ENCODE results near the gene COPS9.

The COPS9 gene

GRCh38 chr2:240127911-240128607 is 8.0 kb downstream of the COPS9 start:
- H3K4me3 ChIP-seq (ENCODE audit: control insufficient read depth, low read depth, low read length) = no peak overlapping the region
- TF ChIP-seq CTCF (conservative IDR thresholded peaks at IDR 0.05; ENCODE audit: control insufficient read depth, insufficient read depth, low read depth, low read length) = no peak
- no peak for DNase-seq (ENCODE audit: low read depth)

- no peak overlapping the region for H3K4me3 ChIP-seq (ENCODE audit: control insufficient read depth, low read depth, low read length)
- DNase-seq (ENCODE audit: low read depth) = no peak
- no peak for TF ChIP-seq CTCF (conservative IDR thresholded peaks at IDR 0.05; ENCODE audit: control insufficient read depth, insufficient read depth, low read depth, low read length)
These were observed 8.8 kb downstream of the COPS9 start for GRCh38 chr2:240127191-240127750.

- H3K4me3 ChIP-seq (ENCODE audit: control insufficient read depth, low read depth, low read length) = no peak overlapping the region
- DNase-seq (ENCODE audit: low read depth) = no peak
- no peak for TF ChIP-seq CTCF (conservative IDR thresholded peaks at IDR 0.05; ENCODE audit: control insufficient read depth, insufficient read depth, low read depth, low read length)
These were observed 9.4 kb downstream of the COPS9 start for GRCh38 chr2:240126731-240127130.

- DNase-seq (ENCODE audit: low read depth) = no peak
- H3K4me3 ChIP-seq (ENCODE audit: control insufficient read depth, low read depth, low read length) = no peak overlapping the region
- TF ChIP-seq CTCF (conservative IDR thresholded peaks at IDR 0.05; ENCODE audit: control insufficient read depth, insufficient read depth, low read depth, low read length) = no peak
These were observed 10.4 kb downstream of the COPS9 start for GRCh38 chr2:240125742-240126141.

GRCh38 chr2:240124651-240125030 is 11.5 kb downstream of the COPS9 start:
- no peak for DNase-seq (ENCODE audit: low read depth)
- no peak for TF ChIP-seq CTCF (conservative IDR thresholded peaks at IDR 0.05; ENCODE audit: control insufficient read depth, insufficient read depth, low read depth, low read length)
- no peak overlapping the region for H3K4me3 ChIP-seq (ENCODE audit: control insufficient read depth, low read depth, low read length)

GRCh38 chr2:240123821-240124650 is 12.1 kb downstream of the COPS9 start:
- TF ChIP-seq CTCF (conservative IDR thresholded peaks at IDR 0.05; ENCODE audit: control insufficient read depth, insufficient read depth, low read depth, low read length) = no peak
- H3K4me3 ChIP-seq (ENCODE audit: control insufficient read depth, low read depth, low read length) = no peak overlapping the region
- no peak for DNase-seq (ENCODE audit: low read depth)

Measured in fibroblast of mammary gland (primary cell).